GM12878 (cell line): Measurements from ENCODE around the gene TC2N. TPM values are rescaled to one million over a fixed set of nuclear protein-coding genes. Genes with fewer than 3 reads are reported as not detected.

Experiments
- BACH1 ChIP-seq: fragments of 450-650 bp; IDR thresholded peaks from 2 replicates; pipeline ENCODE4 v1.6.1; 2017; ENCODE audit warnings: mild to moderate bottlenecking, borderline replicate concordance
- BHLHE40 ChIP-seq, 2 experiments: fragments of 450-650 bp in 1 of 2; IDR thresholded peaks; 2 replicates each; pipeline ENCODE4 v1.6.1; 2011 to 2017; ENCODE audit warnings: low read depth in 2 of 2, borderline replicate concordance in 1 of 2, improper control_type of control experiment in 1 of 2, low read length in 1 of 2, mild to moderate bottlenecking in 1 of 2
- ESRRA ChIP-seq: IDR thresholded peaks from 2 replicates; pipeline ENCODE4 v1.6.1; 2012; ENCODE audit warnings: mild to moderate bottlenecking, low read length, improper control_type of control experiment
- GATAD2B ChIP-seq: fragments of 450-650 bp; conservative IDR thresholded peaks from 2 replicates; pipeline ENCODE4 v1.6.1; 2017; ENCODE audit warnings: low read depth, mild to moderate bottlenecking, moderate library complexity
- HDGF ChIP-seq: fragments of 450-650 bp; IDR thresholded peaks from 2 replicates; pipeline ENCODE4 v1.6.1; 2016; ENCODE audit warnings: antibody characterized with exemption
- RUNX3 ChIP-seq: IDR thresholded peaks from 2 replicates; pipeline ENCODE4 v1.6.1; 2012; ENCODE audit warnings: low read length, inconsistent platforms
- SMARCA5 ChIP-seq: fragments of 450-650 bp; IDR thresholded peaks from 2 replicates; pipeline ENCODE4 v1.6.1; 2017; ENCODE audit warnings: mild to moderate bottlenecking
- SPI1 ChIP-seq: IDR thresholded peaks from 2 replicates; pipeline ENCODE4 v1.6.1; 2011; ENCODE audit warnings: low read depth, mild to moderate bottlenecking, low read length, moderate library complexity, borderline replicate concordance; ENCODE audit not compliant: insufficient read depth
- SREBF1 ChIP-seq: IDR thresholded peaks from 2 replicates; pipeline ENCODE4 v1.6.1; 2012; ENCODE audit warnings: mild to moderate bottlenecking, low read length
- SREBF2 ChIP-seq: IDR thresholded peaks from 2 replicates; pipeline ENCODE4 v1.6.1; 2012; ENCODE audit warnings: mild to moderate bottlenecking, low read length
- TARDBP ChIP-seq: IDR thresholded peaks from 2 replicates; pipeline ENCODE4 v1.6.1; 2016; ENCODE audit warnings: borderline replicate concordance
- WRNIP1 ChIP-seq: IDR thresholded peaks from 2 replicates; pipeline ENCODE4 v1.6.1; 2011; ENCODE audit warnings: low read depth, low read length, improper control_type of control experiment, borderline replicate concordance
- polyA plus RNA-seq, 11 experiments: library from polyadenylated mRNA; depleted of rRNA in 4 of 11; unstranded in 6 of 11; stranded (reverse) in 5 of 11; fragments of >200 nt; fragmentation: Nextera tagmentation in 4 of 11; fragmentation: Illumina TruSeq in 1 of 11; extraction: Ambion mirVana in 4 of 11; extraction: Trizol in 1 of 11; gene quantifications; 1 replicate in 1 of 11; 2 replicates in 10 of 11; pipeline versions ENCODE4 v1.2.1 to v1.2.3, GENCODE V29; 2011 to 2016; ENCODE audit warnings: inconsistent platforms in 2 of 11, missing spikeins in 2 of 11, low read depth in 1 of 11
- total RNA-seq, 4 experiments: library from RNA; depleted of rRNA in 3 of 4; stranded (reverse); fragments of >200 nt in 3 of 4; fragmentation: Illumina TruSeq in 1 of 4; extraction: Trizol in 1 of 4; gene quantifications; 2 replicates each; pipeline versions ENCODE4 v1.2.1 to v1.2.3, GENCODE V29; 2013 to 2021
- TF ChIP-seq, protein P1 (sequence below): fragments of 450-650 bp; IDR thresholded peaks from 2 replicates; pipeline ENCODE4 v1.6.1; 2017; ENCODE audit warnings: borderline replicate concordance
- TF ChIP-seq, protein P2 (sequence below): fragments of 450-650 bp; IDR thresholded peaks from 2 replicates; pipeline ENCODE4 v1.6.1; 2016; ENCODE audit warnings: mild to moderate bottlenecking, moderate library complexity, borderline replicate concordance
- TF ChIP-seq, protein P3 (sequence below): IDR thresholded peaks from 2 replicates; pipeline ENCODE4 v1.6.1; 2012; ENCODE audit warnings: low read depth, low read length, improper control_type of control experiment
- TF ChIP-seq, protein P4 (sequence below): IDR thresholded peaks from 2 replicates; pipeline ENCODE4 v1.6.1; 2012; ENCODE audit warnings: low read length, inconsistent platforms
- TF ChIP-seq, protein P5 (sequence below): fragments of 450-650 bp; IDR thresholded peaks from 2 replicates; pipeline ENCODE4 v1.6.1; 2018; ENCODE audit warnings: borderline replicate concordance, mild to moderate bottlenecking; ENCODE audit not compliant: partially characterized antibody

The TC2N gene
- total and polyA plus RNA-seq, 10 of the 15 experiments (the other 5 are each of a cell fraction or from before 2014, with no cell fraction given), result 0.15 to 1.6 (median 0.35) TPM

DNA sequence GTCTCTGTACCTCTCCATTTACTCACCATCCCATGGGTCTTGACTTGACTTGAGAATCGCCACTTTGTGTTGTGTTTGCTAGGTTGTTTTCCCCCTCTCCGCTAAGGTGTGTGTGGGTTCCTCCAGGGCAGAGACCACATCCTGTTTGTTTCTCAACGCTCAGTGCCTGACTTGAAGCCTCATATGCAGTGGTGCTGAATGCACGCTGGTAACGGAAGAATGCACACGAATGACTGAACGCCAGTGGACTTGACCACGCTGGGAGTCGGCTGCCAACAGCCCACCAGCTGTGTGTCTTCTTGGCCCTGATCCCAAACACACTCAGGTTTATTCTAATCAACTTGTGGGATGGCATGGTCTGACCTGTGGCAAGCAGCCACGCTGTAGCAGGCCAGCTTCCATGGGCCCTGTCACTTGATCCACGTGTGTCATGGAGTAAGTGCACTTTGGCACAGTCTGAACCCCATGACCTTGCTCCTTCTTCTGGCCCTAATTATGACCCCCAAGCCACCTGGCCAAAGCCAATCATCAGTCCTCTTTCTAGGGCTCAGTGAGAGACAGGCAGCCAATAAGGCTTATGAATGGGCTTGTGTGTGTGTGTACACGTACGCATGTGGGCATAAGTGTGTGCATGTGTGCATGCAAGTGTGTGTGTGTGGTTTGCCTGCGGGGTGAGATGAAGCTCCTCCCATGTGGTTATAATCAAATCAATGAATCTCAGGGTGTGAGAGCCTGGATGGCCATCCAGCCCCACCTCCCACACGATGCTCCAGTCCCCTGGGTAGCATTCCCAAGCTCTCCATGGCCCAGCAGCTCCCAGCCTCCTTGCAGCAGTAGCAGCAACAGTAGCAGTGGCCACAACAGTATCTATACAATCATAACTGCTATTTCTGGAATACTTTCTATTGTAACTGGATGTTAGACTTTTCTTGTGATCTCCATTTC, 6.4 kb upstream of the TC2N start (continued):
- TF ChIP-seq, protein P1, sequence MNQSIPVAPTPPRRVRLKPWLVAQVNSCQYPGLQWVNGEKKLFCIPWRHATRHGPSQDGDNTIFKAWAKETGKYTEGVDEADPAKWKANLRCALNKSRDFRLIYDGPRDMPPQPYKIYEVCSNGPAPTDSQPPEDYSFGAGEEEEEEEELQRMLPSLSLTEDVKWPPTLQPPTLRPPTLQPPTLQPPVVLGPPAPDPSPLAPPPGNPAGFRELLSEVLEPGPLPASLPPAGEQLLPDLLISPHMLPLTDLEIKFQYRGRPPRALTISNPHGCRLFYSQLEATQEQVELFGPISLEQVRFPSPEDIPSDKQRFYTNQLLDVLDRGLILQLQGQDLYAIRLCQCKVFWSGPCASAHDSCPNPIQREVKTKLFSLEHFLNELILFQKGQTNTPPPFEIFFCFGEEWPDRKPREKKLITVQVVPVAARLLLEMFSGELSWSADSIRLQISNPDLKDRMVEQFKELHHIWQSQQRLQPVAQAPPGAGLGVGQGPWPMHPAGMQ, result no peak
- TF ChIP-seq WRNIP1 (no peak), SREBF1 (no peak), BACH1 (peak; percentile 42; the same call in 1 of the 2 replicates), SPI1 (0 out of 2 replicates have a peak, but pooled peaks have one; percentile 16), SMARCA5 (no peak), HDGF (0 out of 2 replicates have a peak, but pooled peaks have one; percentile 7), ESRRA (no peak), GATAD2B (no peak), RUNX3 (peak; percentile 90), SREBF2 (no peak), TARDBP (no peak), BHLHE40 (IDR thresholded peaks at IDR 0.05; ENCODE audit: borderline replicate concordance in 1 of 2, low read depth in 2 of 2, low read length in 1 of 2) (peak; percentile 54 to 61; a peak in 2 of 4 replicates)
- TF ChIP-seq, protein P2, sequence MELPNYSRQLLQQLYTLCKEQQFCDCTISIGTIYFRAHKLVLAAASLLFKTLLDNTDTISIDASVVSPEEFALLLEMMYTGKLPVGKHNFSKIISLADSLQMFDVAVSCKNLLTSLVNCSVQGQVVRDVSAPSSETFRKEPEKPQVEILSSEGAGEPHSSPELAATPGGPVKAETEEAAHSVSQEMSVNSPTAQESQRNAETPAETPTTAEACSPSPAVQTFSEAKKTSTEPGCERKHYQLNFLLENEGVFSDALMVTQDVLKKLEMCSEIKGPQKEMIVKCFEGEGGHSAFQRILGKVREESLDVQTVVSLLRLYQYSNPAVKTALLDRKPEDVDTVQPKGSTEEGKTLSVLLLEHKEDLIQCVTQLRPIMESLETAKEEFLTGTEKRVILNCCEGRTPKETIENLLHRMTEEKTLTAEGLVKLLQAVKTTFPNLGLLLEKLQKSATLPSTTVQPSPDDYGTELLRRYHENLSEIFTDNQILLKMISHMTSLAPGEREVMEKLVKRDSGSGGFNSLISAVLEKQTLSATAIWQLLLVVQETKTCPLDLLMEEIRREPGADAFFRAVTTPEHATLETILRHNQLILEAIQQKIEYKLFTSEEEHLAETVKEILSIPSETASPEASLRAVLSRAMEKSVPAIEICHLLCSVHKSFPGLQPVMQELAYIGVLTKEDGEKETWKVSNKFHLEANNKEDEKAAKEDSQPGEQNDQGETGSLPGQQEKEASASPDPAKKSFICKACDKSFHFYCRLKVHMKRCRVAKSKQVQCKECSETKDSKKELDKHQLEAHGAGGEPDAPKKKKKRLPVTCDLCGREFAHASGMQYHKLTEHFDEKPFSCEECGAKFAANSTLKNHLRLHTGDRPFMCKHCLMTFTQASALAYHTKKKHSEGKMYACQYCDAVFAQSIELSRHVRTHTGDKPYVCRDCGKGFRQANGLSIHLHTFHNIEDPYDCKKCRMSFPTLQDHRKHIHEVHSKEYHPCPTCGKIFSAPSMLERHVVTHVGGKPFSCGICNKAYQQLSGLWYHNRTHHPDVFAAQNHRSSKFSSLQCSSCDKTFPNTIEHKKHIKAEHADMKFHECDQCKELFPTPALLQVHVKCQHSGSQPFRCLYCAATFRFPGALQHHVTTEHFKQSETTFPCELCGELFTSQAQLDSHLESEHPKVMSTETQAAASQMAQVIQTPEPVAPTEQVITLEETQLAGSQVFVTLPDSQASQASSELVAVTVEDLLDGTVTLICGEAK, result no peak
- TF ChIP-seq, protein P3, sequence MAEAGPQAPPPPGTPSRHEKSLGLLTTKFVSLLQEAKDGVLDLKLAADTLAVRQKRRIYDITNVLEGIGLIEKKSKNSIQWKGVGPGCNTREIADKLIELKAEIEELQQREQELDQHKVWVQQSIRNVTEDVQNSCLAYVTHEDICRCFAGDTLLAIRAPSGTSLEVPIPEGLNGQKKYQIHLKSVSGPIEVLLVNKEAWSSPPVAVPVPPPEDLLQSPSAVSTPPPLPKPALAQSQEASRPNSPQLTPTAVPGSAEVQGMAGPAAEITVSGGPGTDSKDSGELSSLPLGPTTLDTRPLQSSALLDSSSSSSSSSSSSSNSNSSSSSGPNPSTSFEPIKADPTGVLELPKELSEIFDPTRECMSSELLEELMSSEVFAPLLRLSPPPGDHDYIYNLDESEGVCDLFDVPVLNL, result no peak
- TF ChIP-seq, protein P4, sequence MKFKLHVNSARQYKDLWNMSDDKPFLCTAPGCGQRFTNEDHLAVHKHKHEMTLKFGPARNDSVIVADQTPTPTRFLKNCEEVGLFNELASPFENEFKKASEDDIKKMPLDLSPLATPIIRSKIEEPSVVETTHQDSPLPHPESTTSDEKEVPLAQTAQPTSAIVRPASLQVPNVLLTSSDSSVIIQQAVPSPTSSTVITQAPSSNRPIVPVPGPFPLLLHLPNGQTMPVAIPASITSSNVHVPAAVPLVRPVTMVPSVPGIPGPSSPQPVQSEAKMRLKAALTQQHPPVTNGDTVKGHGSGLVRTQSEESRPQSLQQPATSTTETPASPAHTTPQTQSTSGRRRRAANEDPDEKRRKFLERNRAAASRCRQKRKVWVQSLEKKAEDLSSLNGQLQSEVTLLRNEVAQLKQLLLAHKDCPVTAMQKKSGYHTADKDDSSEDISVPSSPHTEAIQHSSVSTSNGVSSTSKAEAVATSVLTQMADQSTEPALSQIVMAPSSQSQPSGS, result no peak
- TF ChIP-seq, protein P5, sequence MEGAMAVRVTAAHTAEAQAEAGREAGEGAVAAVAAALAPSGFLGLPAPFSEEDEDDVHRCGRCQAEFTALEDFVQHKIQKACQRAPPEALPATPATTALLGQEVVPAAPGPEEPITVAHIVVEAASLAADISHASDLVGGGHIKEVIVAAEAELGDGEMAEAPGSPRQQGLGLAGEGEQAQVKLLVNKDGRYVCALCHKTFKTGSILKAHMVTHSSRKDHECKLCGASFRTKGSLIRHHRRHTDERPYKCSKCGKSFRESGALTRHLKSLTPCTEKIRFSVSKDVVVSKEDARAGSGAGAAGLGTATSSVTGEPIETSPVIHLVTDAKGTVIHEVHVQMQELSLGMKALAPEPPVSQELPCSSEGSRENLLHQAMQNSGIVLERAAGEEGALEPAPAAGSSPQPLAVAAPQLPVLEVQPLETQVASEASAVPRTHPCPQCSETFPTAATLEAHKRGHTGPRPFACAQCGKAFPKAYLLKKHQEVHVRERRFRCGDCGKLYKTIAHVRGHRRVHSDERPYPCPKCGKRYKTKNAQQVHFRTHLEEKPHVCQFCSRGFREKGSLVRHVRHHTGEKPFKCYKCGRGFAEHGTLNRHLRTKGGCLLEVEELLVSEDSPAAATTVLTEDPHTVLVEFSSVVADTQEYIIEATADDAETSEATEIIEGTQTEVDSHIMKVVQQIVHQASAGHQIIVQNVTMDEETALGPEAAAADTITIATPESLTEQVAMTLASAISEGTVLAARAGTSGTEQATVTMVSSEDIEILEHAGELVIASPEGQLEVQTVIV, result no peak
